Measurements from ENCODE around the gene AZU1. TPM values are rescaled to one million over a fixed set of nuclear protein-coding genes. Genes with fewer than 3 reads are reported as not detected.

AZU1 gene
- total RNA-seq, 1 experiment from 2014 or later, result not detected

- POLR2A ChIA-PET (ENCODE audit: low non-redundant PET), result no interaction called here
- no peak for DNase-seq (ENCODE audit: low spot score)
- Histone ChIP-seq H3K4me3 (ENCODE audit: low read depth, low read length, poor library complexity, severe bottlenecking) (no peak overlapping the region), H3K36me3 (ENCODE audit: insufficient read depth, low read length, poor library complexity, severe bottlenecking) (no peaks in the 10 kb centered on the region), H3K27ac (ENCODE audit: low read depth, low read length, poor library complexity, severe bottlenecking) (no peak overlapping the region), H3K27me3 (replicated peaks; ENCODE audit: insufficient read depth, low read depth, low read length, poor library complexity) (no peaks in the 10 kb centered on the region), H3K4me1 (ENCODE audit: insufficient read depth, low read length, poor library complexity, severe bottlenecking) (no peaks in the 10 kb centered on the region), H3K9me3 (ENCODE audit: low read depth, low read length, poor library complexity, severe bottlenecking) (no peaks in the 10 kb centered on the region)
- TF ChIP-seq CTCF (conservative IDR thresholded peaks at IDR 0.05; ENCODE audit: low read depth, low read length) (no peak), EZH2 (IDR thresholded peaks at IDR 0.05; ENCODE audit: borderline replicate concordance, low read depth, low read length, poor library complexity, severe bottlenecking) (no peak)
- CTCF ChIA-PET, result no interaction called here
- intact Hi-C loops (cut with micrococcal nuclease; ENCODE audit: unreplicated experiment), result no loop called here
- no TSS peak for BruUV-seq (replicated peaks)
These were observed 4.0 kb upstream of the AZU1 start for GRCh38 chr19:823565-824121.

GRCh38 chr19:824885-825284 is 2.8 kb upstream of the AZU1 start:
- Histone ChIP-seq H3K9me3 (ENCODE audit: low read depth, low read length, poor library complexity, severe bottlenecking) (no peaks in the 10 kb centered on the region), H3K4me1 (ENCODE audit: insufficient read depth, low read length, poor library complexity, severe bottlenecking) (no peaks in the 10 kb centered on the region), H3K4me3 (ENCODE audit: low read depth, low read length, poor library complexity, severe bottlenecking) (no peak overlapping the region), H3K27ac (ENCODE audit: low read depth, low read length, poor library complexity, severe bottlenecking) (no peak overlapping the region), H3K36me3 (ENCODE audit: insufficient read depth, low read length, poor library complexity, severe bottlenecking) (no peaks in the 10 kb centered on the region), H3K27me3 (replicated peaks; ENCODE audit: insufficient read depth, low read depth, low read length, poor library complexity) (no peaks in the 10 kb centered on the region)
- TF ChIP-seq EZH2 (IDR thresholded peaks at IDR 0.05; ENCODE audit: borderline replicate concordance, low read depth, low read length, poor library complexity, severe bottlenecking) (no peak), CTCF (conservative IDR thresholded peaks at IDR 0.05; ENCODE audit: low read depth, low read length) (no peak)
- ChIA-PET POLR2A (ENCODE audit: low non-redundant PET) (no interaction called here), CTCF (interaction anchor here (0.5 kb wide), 1 partner anchor 55 kb away, joined by 11 read pairs; no protein-coding TSS in a partner anchor)
- BruUV-seq (replicated peaks), result no TSS peak
- intact Hi-C loops (cut with micrococcal nuclease; ENCODE audit: unreplicated experiment), result no loop called here
- no peak for DNase-seq (ENCODE audit: low spot score)

GRCh38 chr19:825897-826644 is 1.6 kb upstream of the AZU1 start:
- Histone ChIP-seq H3K9me3 (ENCODE audit: low read depth, low read length, poor library complexity, severe bottlenecking) (no peaks in the 10 kb centered on the region), H3K4me1 (ENCODE audit: insufficient read depth, low read length, poor library complexity, severe bottlenecking) (no peaks in the 10 kb centered on the region), H3K27ac (ENCODE audit: low read depth, low read length, poor library complexity, severe bottlenecking) (no peak overlapping the region), H3K27me3 (replicated peaks; ENCODE audit: insufficient read depth, low read depth, low read length, poor library complexity) (no peaks in the 10 kb centered on the region), H3K4me3 (ENCODE audit: low read depth, low read length, poor library complexity, severe bottlenecking) (no peak overlapping the region), H3K36me3 (ENCODE audit: insufficient read depth, low read length, poor library complexity, severe bottlenecking) (no peaks in the 10 kb centered on the region)
- DNase-seq (ENCODE audit: low spot score), result no peak
- intact Hi-C loops (cut with micrococcal nuclease; ENCODE audit: unreplicated experiment), result no loop called here
- POLR2A ChIA-PET (ENCODE audit: low non-redundant PET), result interaction anchor here (0.6 to 0.7 kb wide), 2 partner anchors 142 to 615 kb away, joined by 3 read pairs; no protein-coding TSS in a partner anchor
- no TSS peak for BruUV-seq (replicated peaks)
- CTCF ChIA-PET, result no interaction called here
- TF ChIP-seq EZH2 (IDR thresholded peaks at IDR 0.05; ENCODE audit: borderline replicate concordance, low read depth, low read length, poor library complexity, severe bottlenecking) (no peak), CTCF (conservative IDR thresholded peaks at IDR 0.05; ENCODE audit: low read depth, low read length) (no peak)
